GM23338 (cell line): ENCODE data around the gene HRAS. TPM values are rescaled to one million over a fixed set of nuclear protein-coding genes. Genes with fewer than 3 reads are reported as not detected.
A peak's percentile ranks its signal among the peaks of the same experiment; 100 is the strongest.

ENCODE experiments used
- ATAC-seq: fragments of 200-7000 bp; cut with Tn5 transposase; 3 replicates; pipeline ENCODE4 v1.9.1; 2020
- DNase-seq: peaks from one replicate; pipeline ENCODE4 v3.0.0-alpha.2; 2015; ENCODE audit warnings: low spot score
- H2AFZ ChIP-seq: fragments of 200-600 bp; sonication (generic); 2 replicates; pipeline ENCODE4 v1.8.0; 2016; ENCODE audit warnings: antibody characterized with exemption, mild to moderate bottlenecking, moderate library complexity
- H3F3A ChIP-seq: fragments of 200-600 bp; sonication (generic); replicated peaks from 2 replicates; pipeline ENCODE4 v1.8.0; 2017; ENCODE audit warnings: antibody characterized with exemption, mixed run types, low read depth
- H3K27ac ChIP-seq: fragments of 200-600 bp; sonication (generic); 2 replicates; pipeline ENCODE4 v1.6.1; 2016; ENCODE audit warnings: low read depth
- H3K27me3 ChIP-seq: fragments of 200-600 bp; sonication (generic); 2 replicates; pipeline ENCODE4 v1.8.0; 2016; ENCODE audit warnings: mild to moderate bottlenecking, mixed run types, moderate library complexity; ENCODE audit not compliant: insufficient read depth
- H3K36me3 ChIP-seq: fragments of 200-600 bp; sonication (generic); 2 replicates; pipeline ENCODE4 v1.8.0; 2016; ENCODE audit warnings: mild to moderate bottlenecking; ENCODE audit not compliant: insufficient read depth
- H3K4me1 ChIP-seq: fragments of 200-600 bp; sonication (generic); 2 replicates; pipeline ENCODE4 v1.8.0; 2016; ENCODE audit warnings: mild to moderate bottlenecking, moderate library complexity; ENCODE audit not compliant: insufficient read depth
- H3K4me2 ChIP-seq: fragments of 200-600 bp; sonication (generic); 2 replicates; pipeline ENCODE4 v1.7.1; 2017; ENCODE audit warnings: mixed run types
- H3K4me3 ChIP-seq: fragments of 200-600 bp; sonication (generic); 2 replicates; pipeline ENCODE4 v1.6.1; 2016; ENCODE audit warnings: mixed run types
- H3K79me2 ChIP-seq: fragments of 200-600 bp; sonication (generic); replicated peaks from 2 replicates; pipeline ENCODE4 v1.8.0; 2017; ENCODE audit warnings: mild to moderate bottlenecking; ENCODE audit not compliant: insufficient read depth
- H3K9me2 ChIP-seq: fragments of 200-600 bp; sonication (generic); 2 replicates; pipeline ENCODE4 v1.8.0; 2017; ENCODE audit not compliant: insufficient read depth
- H4K20me1 ChIP-seq: fragments of 200-600 bp; sonication (generic); replicated peaks from 2 replicates; pipeline ENCODE4 v1.8.0; 2017; ENCODE audit warnings: mild to moderate bottlenecking; ENCODE audit not compliant: insufficient read depth
- H3K27ac Mint-ChIP-seq: 2 replicates; pipeline ENCODE4 v1.8.0; 2020; ENCODE audit warnings: inconsistent platforms, mild to moderate bottlenecking, moderate library complexity, mixed read lengths
- H3K27me3 Mint-ChIP-seq: 3 replicates; pipeline ENCODE4 v1.8.0; 2022; ENCODE audit warnings: low read depth, mild to moderate bottlenecking, moderate library complexity, mixed read lengths, inconsistent platforms; ENCODE audit not compliant: insufficient read depth, poor library complexity
- H3K36me3 Mint-ChIP-seq: 3 replicates; pipeline ENCODE4 v1.8.0; 2021; ENCODE audit warnings: low read depth, mild to moderate bottlenecking, inconsistent platforms, moderate library complexity, mixed read lengths
- H3K4me1 Mint-ChIP-seq: 3 replicates; pipeline ENCODE4 v1.8.0; 2020; ENCODE audit warnings: mild to moderate bottlenecking, inconsistent platforms, mixed read lengths
- H3K4me3 Mint-ChIP-seq: 3 replicates; pipeline ENCODE4 v1.8.0; 2021; ENCODE audit warnings: moderate library complexity, mild to moderate bottlenecking, inconsistent platforms, mixed read lengths
- H3K9me3 Mint-ChIP-seq: 3 replicates; pipeline ENCODE4 v1.8.0; 2020; ENCODE audit warnings: moderate library complexity, mild to moderate bottlenecking, inconsistent platforms, mixed read lengths
- CREB1 ChIP-seq: fragments of 250-450 bp; sonication (Bioruptor Pico); IDR thresholded peaks from 2 replicates; pipeline ENCODE4 v1.5.0; 2020; ENCODE audit warnings: low read depth, mild to moderate bottlenecking, moderate library complexity
- EZH2 ChIP-seq: fragments of 200-600 bp; sonication (generic); IDR thresholded peaks from one replicate; pipeline ENCODE4 v1.8.0; 2017; ENCODE audit warnings: antibody characterized with exemption, mild to moderate bottlenecking, low read depth; ENCODE audit not compliant: unreplicated experiment
- EZH2phosphoT487 ChIP-seq: fragments of 200-600 bp; sonication (generic); IDR thresholded peaks from one replicate; pipeline ENCODE4 v1.8.1; 2018; ENCODE audit warnings: antibody characterized with exemption; ENCODE audit not compliant: unreplicated experiment
- NANOG ChIP-seq: IDR thresholded peaks from 2 replicates; pipeline ENCODE4 v1.6.1; 2016; ENCODE audit warnings: antibody characterized with exemption, borderline replicate concordance
- POLR2AphosphoS5 ChIP-seq: IDR thresholded peaks from 2 replicates; pipeline ENCODE4 v1.6.1; 2016; ENCODE audit warnings: antibody characterized with exemption, low read depth
- STAT1 ChIP-seq: IDR thresholded peaks from one replicate; pipeline ENCODE4 v1.6.1; 2016; ENCODE audit warnings: antibody characterized with exemption; ENCODE audit not compliant: unreplicated experiment
- ZNF114 ChIP-seq: fragments of 250-450 bp; sonication (Bioruptor Pico); IDR thresholded peaks from 2 replicates; pipeline ENCODE4 v1.5.0; 2020; ENCODE audit warnings: mild to moderate bottlenecking, moderate library complexity
- ZNF331 ChIP-seq: fragments of 250-450 bp; sonication (Bioruptor Pico); IDR thresholded peaks from 2 replicates; pipeline ENCODE4 v1.5.0; 2020; ENCODE audit warnings: low read depth, mild to moderate bottlenecking, moderate library complexity
- polyA plus RNA-seq: library from polyadenylated mRNA; unstranded; fragments of >200 nt; fragmentation: Nextera tagmentation; extraction: Ambion mirVana; gene quantifications from 2 replicates; pipeline ENCODE4 v1.2.1, GENCODE V29; 2016
- total RNA-seq: library from RNA; depleted of rRNA; stranded (reverse); fragments of >200 nt; shearing (Covaris generic); gene quantifications from 2 replicates; pipeline ENCODE4 v1.2.3, GENCODE V29; 2014
- TF ChIP-seq, protein P1 (sequence below): IDR thresholded peaks from 2 replicates; pipeline ENCODE4 v1.6.1; 2016; ENCODE audit warnings: antibody characterized with exemption
- TF ChIP-seq, protein P2 (sequence below): IDR thresholded peaks from one replicate; pipeline ENCODE4 v1.6.1; 2018; ENCODE audit warnings: antibody characterized with exemption; ENCODE audit not compliant: unreplicated experiment
- TF ChIP-seq, protein P3 (sequence below), 2 experiments: fragments of 200-600 bp in 1 of 2; sonication (generic) in 1 of 2; conservative IDR thresholded peaks; 2 replicates each; pipeline versions ENCODE4 v1.5.1 to v1.6.1; 2016 to 2017; ENCODE audit warnings: antibody characterized with exemption in 2 of 2, low read depth in 2 of 2, mild to moderate bottlenecking in 2 of 2, moderate library complexity in 1 of 2

The HRAS gene
- total and polyA plus RNA-seq, 2 experiments from 2014 or later, result 37.9 to 48.7 TPM

DNA sequence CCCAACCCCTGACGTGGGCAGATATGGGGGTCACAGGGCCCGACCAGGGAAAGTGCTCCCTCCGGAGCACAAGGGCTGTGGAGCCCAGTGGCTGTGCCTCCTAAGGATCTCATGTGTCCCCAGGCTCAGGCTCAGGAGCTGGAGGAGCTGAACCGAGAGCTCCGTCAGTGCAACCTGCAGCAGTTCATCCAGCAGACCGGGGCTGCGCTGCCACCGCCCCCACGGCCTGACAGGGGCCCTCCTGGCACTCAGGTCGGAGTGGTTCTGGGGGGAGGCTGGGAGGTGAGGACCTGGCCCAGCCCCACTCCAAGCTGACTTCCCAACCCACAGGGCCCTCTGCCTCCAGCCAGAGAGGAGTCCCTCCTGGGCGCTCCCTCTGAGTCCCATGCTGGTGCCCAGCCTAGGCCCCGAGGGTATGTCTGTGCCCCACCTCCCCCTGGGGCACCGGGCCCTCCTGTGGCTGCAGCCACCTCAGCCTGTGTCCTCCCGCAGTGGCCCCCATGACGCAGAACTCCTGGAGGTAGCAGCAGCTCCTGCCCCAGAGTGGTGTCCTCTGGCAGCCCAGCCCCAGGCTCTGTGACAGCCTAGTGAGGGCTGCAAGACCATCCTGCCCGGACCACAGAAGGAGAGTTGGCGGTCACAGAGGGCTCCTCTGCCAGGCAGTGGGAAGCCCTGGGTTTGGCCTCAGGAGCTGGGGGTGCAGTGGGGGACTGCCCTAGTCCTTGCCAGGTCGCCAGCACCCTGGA, 27.9 kb upstream of the HRAS start (continued):
- TF ChIP-seq POLR2AphosphoS5 (no peak), CREB1 (CRISPR knock-in tag) (no peak), STAT1 (no peak), ZNF114 (CRISPR knock-in tag) (no peak), ZNF331 (CRISPR knock-in tag) (no peak), NANOG (no peak), EZH2 (no peak), EZH2phosphoT487 (no peak)
- TF ChIP-seq, protein P1, sequence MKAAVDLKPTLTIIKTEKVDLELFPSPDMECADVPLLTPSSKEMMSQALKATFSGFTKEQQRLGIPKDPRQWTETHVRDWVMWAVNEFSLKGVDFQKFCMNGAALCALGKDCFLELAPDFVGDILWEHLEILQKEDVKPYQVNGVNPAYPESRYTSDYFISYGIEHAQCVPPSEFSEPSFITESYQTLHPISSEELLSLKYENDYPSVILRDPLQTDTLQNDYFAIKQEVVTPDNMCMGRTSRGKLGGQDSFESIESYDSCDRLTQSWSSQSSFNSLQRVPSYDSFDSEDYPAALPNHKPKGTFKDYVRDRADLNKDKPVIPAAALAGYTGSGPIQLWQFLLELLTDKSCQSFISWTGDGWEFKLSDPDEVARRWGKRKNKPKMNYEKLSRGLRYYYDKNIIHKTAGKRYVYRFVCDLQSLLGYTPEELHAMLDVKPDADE, result no peak
- TF ChIP-seq, protein P2, sequence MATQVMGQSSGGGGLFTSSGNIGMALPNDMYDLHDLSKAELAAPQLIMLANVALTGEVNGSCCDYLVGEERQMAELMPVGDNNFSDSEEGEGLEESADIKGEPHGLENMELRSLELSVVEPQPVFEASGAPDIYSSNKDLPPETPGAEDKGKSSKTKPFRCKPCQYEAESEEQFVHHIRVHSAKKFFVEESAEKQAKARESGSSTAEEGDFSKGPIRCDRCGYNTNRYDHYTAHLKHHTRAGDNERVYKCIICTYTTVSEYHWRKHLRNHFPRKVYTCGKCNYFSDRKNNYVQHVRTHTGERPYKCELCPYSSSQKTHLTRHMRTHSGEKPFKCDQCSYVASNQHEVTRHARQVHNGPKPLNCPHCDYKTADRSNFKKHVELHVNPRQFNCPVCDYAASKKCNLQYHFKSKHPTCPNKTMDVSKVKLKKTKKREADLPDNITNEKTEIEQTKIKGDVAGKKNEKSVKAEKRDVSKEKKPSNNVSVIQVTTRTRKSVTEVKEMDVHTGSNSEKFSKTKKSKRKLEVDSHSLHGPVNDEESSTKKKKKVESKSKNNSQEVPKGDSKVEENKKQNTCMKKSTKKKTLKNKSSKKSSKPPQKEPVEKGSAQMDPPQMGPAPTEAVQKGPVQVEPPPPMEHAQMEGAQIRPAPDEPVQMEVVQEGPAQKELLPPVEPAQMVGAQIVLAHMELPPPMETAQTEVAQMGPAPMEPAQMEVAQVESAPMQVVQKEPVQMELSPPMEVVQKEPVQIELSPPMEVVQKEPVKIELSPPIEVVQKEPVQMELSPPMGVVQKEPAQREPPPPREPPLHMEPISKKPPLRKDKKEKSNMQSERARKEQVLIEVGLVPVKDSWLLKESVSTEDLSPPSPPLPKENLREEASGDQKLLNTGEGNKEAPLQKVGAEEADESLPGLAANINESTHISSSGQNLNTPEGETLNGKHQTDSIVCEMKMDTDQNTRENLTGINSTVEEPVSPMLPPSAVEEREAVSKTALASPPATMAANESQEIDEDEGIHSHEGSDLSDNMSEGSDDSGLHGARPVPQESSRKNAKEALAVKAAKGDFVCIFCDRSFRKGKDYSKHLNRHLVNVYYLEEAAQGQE, result no peak
- TF ChIP-seq, protein P3, sequence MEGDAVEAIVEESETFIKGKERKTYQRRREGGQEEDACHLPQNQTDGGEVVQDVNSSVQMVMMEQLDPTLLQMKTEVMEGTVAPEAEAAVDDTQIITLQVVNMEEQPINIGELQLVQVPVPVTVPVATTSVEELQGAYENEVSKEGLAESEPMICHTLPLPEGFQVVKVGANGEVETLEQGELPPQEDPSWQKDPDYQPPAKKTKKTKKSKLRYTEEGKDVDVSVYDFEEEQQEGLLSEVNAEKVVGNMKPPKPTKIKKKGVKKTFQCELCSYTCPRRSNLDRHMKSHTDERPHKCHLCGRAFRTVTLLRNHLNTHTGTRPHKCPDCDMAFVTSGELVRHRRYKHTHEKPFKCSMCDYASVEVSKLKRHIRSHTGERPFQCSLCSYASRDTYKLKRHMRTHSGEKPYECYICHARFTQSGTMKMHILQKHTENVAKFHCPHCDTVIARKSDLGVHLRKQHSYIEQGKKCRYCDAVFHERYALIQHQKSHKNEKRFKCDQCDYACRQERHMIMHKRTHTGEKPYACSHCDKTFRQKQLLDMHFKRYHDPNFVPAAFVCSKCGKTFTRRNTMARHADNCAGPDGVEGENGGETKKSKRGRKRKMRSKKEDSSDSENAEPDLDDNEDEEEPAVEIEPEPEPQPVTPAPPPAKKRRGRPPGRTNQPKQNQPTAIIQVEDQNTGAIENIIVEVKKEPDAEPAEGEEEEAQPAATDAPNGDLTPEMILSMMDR (conservative IDR thresholded peaks at IDR 0.05; ENCODE audit: low read depth in 2 of 2), result no peak

DNA sequence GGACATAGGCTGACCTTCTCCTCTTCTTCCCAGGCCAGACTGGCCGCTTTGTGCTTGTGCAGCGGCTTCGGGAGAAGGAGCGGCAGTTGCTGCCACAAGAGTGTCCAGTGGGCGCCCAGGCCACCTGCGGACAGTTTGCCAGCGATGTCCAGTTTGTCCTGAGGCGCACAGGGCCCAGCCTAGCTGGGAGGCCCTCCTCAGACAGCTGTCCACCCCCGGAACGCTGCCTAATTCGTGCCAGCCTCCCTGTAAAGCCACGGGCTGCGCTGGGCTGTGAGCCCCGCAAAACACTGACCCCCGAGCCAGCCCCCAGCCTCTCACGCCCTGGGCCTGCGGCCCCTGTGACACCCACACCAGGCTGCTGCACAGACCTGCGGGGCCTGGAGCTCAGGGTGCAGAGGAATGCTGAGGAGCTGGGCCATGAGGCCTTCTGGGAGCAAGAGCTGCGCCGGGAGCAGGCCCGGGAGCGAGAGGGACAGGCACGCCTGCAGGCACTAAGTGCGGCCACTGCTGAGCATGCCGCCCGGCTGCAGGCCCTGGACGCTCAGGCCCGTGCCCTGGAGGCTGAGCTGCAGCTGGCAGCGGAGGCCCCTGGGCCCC, 26.8 kb upstream of the HRAS start:
- Histone ChIP-seq H3K4me1 (peaks cover 13% of the 10 kb centered on the region), H3K36me3 (no peaks in the 10 kb centered on the region), H3K79me2 (0 out of 2 replicates have a peak, but pooled peaks cover 7% of the 10 kb centered on the region), H3K9me2 (no peaks in the 10 kb centered on the region), H2AFZ (no peak overlapping the region), H4K20me1 (peaks cover 12% of the 10 kb centered on the region), H3F3A (peaks cover 8% of the 10 kb centered on the region; the same call in 1 of the 2 replicates), H3K4me3 (peak overlapping the region; percentile 88), H3K27ac (no peak overlapping the region), H3K4me2 (peak overlapping the region; percentile 87), H3K27me3 (peaks cover 11% of the 10 kb centered on the region)
- no peak for ATAC-seq
- H3K27me3 Mint-ChIP-seq, result peaks cover 22% of the 10 kb centered on the region
- DNase-seq, result no peak
- H3K9me3 Mint-ChIP-seq, result peaks cover 2% of the 10 kb centered on the region; the same call in 1 of the 3 replicates
- H3K36me3 Mint-ChIP-seq, result no peaks in the 10 kb centered on the region; the same call in 2 of the 3 replicates
- H3K27ac Mint-ChIP-seq, result no peak overlapping the region
- H3K4me3 Mint-ChIP-seq, result peak overlapping the region; percentile 86
- H3K4me1 Mint-ChIP-seq, result peaks cover 11% of the 10 kb centered on the region
- TF ChIP-seq, protein P1, result no peak
- no peak for TF ChIP-seq STAT1
